Mesodermal cell (in vitro differentiated cells): Measurements from ENCODE around the gene MRPL47.

ENCODE experiments used
- H3K27ac ChIP-seq: 2 replicates; pipeline ENCODE4 v1.7.0; 2013; ENCODE audit warnings: mild to moderate bottlenecking, low read depth, low read length, moderate library complexity; ENCODE audit not compliant: severe bottlenecking
- H3K36me3 ChIP-seq: 2 replicates; pipeline ENCODE4 v1.7.1; 2013; ENCODE audit warnings: mild to moderate bottlenecking, low read length, moderate library complexity; ENCODE audit not compliant: control insufficient read depth, insufficient read depth
- H3K4me1 ChIP-seq: one replicate; pipeline ENCODE4 v1.7.1; 2013; ENCODE audit warnings: mild to moderate bottlenecking, low read length; ENCODE audit not compliant: insufficient read depth, control insufficient read depth, poor library complexity, severe bottlenecking
- H3K4me3 ChIP-seq: 2 replicates; pipeline ENCODE4 v1.7.0; 2013; ENCODE audit warnings: low read length, control low read depth, mild to moderate bottlenecking; ENCODE audit not compliant: insufficient read depth, poor library complexity, severe bottlenecking; ENCODE audit errors: extremely low read depth
- H3K9me3 ChIP-seq: 2 replicates; pipeline ENCODE4 v1.7.1; 2013; ENCODE audit warnings: mild to moderate bottlenecking, low read length, moderate library complexity; ENCODE audit not compliant: control insufficient read depth
- WGBS, 2 experiments: methylation state at CpG; one replicate each; pipeline ENCODE4 v1.1.5; 2013; ENCODE audit warnings: missing lambda C conversion rate in 2 of 2; ENCODE audit not compliant: insufficient coverage in 2 of 2; 5-methylcytosine and 5-hydroxymethylcytosine counted together

The MRPL47 gene

DNA sequence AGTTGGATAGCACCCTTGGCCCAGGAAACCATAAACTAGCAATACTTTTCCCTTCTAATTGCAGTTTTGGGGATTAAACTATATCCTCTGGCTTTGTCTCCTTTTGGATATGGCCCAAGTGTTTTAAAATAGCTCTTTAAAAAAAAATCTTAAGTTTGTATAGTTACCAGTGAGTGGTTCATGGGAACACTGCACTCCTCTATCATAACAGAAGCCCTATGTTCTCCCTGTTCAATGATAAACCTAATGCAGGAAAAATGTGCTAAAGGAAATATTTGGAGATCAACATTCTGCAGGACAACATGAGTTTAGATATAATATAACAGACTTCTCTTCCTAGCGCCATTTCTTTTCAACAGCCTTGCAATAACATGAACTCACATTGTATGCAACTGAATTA is 13.1 kb downstream of the MRPL47 start:
- Histone ChIP-seq H3K9me3 (no peaks in the 10 kb centered on the region), H3K27ac (no peak overlapping the region), H3K4me1 (no peaks in the 10 kb centered on the region), H3K36me3 (peaks cover 87% of the 10 kb centered on the region), H3K4me3 (no peak overlapping the region)
- WGBS, 2 experiments, result no CpG with 5 or more reads among the region's 1 CpG

DNA sequence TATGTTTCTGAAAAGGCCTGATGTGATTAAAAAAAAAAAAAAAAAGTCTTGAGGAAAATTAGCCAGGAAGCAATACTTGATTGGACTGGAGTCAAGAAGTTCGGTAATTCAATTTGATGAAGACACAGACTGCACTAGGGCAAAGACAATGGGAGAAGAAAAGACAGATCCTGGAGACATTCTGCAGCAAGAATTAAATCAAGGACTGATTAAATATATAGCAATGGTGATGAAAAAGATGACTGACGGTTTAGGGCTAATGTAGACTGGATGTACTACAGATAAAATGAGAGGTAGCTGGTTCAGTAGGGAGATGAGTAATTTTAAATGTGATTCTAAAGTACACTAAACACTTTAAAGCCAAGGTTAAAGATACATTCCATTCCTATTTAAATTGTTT is 13.8 kb downstream of the MRPL47 start:
- no peaks in the 10 kb centered on the region for H3K9me3 ChIP-seq
- 73 to 86% methylated on average over 1 of the region's 2 CpGs for WGBS, 2 experiments
- no peak overlapping the region for H3K27ac ChIP-seq
- H3K4me3 ChIP-seq, result no peak overlapping the region
- peaks cover 90% of the 10 kb centered on the region for H3K36me3 ChIP-seq
- no peaks in the 10 kb centered on the region for H3K4me1 ChIP-seq

DNA sequence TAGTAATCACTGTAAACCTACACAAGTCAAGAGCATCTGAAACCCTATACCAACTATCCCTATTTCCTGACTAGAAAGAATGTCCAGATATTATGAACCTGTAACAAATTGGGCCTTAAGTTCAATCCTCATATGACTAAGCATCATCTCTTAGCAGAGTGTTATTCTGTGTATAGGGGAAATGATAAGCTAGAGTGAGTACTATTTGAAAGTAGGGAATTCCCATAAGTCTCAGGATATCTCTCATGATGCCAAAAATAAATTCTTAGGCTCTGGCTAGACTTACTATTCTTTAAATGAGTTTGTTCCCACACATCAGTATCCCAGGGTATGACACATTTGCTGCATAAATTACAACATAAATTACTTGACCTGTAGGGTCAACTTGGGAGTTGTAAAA is 15.3 kb downstream of the MRPL47 start:
- Histone ChIP-seq H3K9me3 (no peaks in the 10 kb centered on the region), H3K4me1 (no peaks in the 10 kb centered on the region), H3K4me3 (no peak overlapping the region), H3K27ac (no peak overlapping the region), H3K36me3 (peaks cover 91% of the 10 kb centered on the region)

DNA sequence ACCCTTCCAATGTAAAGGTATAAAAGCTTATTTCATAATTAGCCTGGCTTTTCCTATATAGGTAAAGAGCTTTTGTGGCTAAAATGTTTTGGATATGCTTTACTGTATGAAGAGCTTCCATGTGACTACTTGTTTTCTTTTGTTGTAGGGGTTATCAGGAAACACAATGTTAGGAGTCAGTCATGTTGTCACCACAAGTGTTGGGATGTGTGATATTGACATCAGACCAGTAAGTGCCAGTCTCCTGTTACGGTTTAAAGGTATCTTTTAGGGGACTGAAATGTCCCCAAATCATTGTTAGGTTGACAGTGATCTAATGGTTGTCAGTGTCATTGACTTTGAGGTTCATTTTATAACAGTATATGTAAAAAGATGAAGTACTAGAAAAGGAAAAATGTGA is 23.4 kb downstream of the MRPL47 start:
- Histone ChIP-seq H3K9me3 (no peaks in the 10 kb centered on the region), H3K4me3 (no peak overlapping the region), H3K27ac (no peak overlapping the region), H3K4me1 (no peaks in the 10 kb centered on the region), H3K36me3 (peaks cover 85% of the 10 kb centered on the region)
- WGBS, 2 experiments, result 88% methylated on average over 1 of the region's 1 CpG; no CpG with 5 or more reads in 1 of the 2 experiments

DNA sequence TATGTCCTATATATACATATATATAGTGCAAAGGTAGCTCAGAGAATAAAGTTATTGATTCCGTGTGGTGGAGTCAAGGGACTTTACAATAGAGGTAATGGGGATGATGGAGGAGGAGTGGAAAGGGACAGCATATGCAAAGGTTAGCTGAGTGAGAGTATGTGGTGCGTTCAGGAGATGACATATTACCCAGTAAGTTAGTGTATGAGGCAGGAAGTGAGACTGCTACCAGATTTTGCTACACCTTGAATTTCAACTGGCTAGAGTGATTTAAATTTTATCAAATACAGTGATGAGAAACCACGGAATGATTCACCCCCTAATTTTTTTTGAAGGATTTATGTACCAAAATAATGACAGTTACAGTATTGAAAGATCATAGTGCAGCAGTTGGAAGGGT is 38.9 kb downstream of the MRPL47 start:
- H3K4me3 ChIP-seq, result no peak overlapping the region
- H3K4me1 ChIP-seq, result peaks cover 5% of the 10 kb centered on the region
- no peak overlapping the region for H3K27ac ChIP-seq
- WGBS, 2 experiments, result 90 to 100% methylated on average over 1 to 3 of the region's 3 CpGs
- H3K9me3 ChIP-seq, result no peaks in the 10 kb centered on the region
- peaks cover 11% of the 10 kb centered on the region for H3K36me3 ChIP-seq

DNA sequence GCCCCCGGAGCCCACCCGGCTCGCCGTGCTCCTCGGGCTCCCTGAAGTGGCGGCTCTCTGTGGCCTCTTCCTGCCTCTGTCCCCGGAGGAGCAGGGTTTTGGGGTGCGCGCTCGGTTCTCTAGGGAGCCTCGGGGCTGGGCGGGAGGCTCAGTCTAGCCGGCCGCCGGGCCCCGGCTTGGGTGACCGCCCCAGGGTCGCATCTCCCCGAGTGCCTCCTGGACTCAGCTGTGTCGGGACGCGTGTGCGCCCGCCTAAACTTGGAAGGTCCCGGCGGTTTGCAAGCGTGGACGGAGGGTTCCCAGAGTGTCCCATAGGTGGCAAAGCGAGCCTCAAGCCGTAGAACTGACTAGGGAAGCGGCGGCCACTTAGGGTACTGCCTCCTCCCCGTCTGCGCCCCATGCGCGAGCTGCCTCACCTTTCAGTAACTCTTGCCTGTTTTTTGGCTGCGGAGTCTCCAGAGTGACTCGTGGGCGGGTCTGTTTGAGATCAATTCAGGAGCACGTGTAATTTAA is 41.1 kb downstream of the MRPL47 start:
- 0 to 1% methylated on average over 33 to 34 of the region's 40 CpGs for WGBS, 2 experiments

DNA sequence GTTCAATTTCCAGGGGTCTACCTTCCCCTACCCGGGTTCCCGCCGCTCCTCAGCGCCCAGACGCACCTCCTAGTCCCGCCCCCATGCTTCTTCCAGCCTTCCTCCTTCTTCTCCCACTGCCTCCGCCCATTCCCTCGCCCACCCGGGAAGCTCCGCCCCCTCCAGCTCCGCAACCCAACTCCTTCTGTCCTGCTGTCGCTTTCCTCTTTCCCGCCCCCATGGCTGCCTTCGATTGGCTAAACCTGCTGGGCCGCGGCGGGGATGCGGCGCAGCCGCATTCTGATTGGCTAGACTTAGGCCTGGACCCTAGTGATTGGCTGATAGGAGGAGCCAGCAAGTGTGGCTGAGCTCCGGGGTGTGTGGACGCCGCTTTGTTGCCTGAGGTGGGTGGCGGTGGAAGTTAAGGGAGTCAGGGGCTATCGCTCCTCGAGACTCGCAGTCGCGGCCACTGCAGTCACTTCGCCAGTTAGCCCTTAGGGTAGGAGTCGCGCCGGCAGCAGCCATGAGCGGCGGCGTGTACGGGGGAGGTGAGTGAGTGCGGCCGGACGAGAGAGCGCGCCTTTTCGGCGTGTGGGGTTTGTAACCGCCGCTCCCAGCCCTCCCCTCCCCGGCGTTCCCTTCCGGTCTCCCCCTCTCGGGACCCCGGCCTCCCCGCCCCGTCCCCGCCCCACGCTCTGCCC is 41.7 kb downstream of the MRPL47 start, which contains the start of gene ACTL6A:
Gene ACTL6A, plus strand, starts transcription at position 336 of the 680 bp plus-strand sequence. Its CDS starts 167 bp downstream, at position 503.
- Histone ChIP-seq H3K9me3 (no peaks in the 10 kb centered on the region), H3K27ac (peak within 1 kb of the TSS; percentile 95), H3K4me1 (peaks cover 5% of the 10 kb centered on the region), H3K4me3 (peak within 1 kb of the TSS; percentile 79), H3K36me3 (no peaks in the 10 kb centered on the region)
- 0% methylated on average over 32 to 35 of the region's 55 CpGs for WGBS, 2 experiments

More for the DNA sequence above, 41.1 kb downstream of the MRPL47 start:
- Histone ChIP-seq H3K27ac (peak overlapping the region; percentile 95), H3K9me3 (no peaks in the 10 kb centered on the region), H3K36me3 (no peaks in the 10 kb centered on the region), H3K4me1 (peaks cover 5% of the 10 kb centered on the region), H3K4me3 (peak overlapping the region; percentile 79)

DNA sequence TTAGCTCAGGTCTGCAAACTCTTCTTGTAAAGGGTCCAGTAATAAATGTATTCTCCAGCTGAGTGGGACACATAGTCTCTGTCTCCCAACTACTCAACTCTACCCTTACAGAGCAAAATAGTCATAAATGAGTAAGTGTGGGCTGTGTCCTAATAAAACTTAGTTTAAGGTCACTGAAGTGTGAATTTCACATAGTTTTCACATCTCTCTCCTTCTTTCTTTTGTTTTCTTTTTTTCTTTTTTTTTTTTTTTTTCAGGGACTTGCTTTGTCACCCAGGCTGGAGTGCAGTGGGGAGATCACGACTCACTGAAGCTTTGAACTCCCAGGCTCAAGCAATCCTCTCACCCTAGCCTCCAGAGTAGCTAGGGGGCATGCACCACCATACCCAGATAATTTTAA is 43.6 kb downstream of the MRPL47 start:
- H3K36me3 ChIP-seq, result no peaks in the 10 kb centered on the region
- H3K27ac ChIP-seq, result no peak overlapping the region
- H3K9me3 ChIP-seq, result no peaks in the 10 kb centered on the region
- H3K4me3 ChIP-seq, result no peak overlapping the region
- WGBS, 2 experiments, result 40% methylated on average over 1 of the region's 1 CpG; no CpG with 5 or more reads in 1 of the 2 experiments
- H3K4me1 ChIP-seq, result peaks cover 5% of the 10 kb centered on the region

DNA sequence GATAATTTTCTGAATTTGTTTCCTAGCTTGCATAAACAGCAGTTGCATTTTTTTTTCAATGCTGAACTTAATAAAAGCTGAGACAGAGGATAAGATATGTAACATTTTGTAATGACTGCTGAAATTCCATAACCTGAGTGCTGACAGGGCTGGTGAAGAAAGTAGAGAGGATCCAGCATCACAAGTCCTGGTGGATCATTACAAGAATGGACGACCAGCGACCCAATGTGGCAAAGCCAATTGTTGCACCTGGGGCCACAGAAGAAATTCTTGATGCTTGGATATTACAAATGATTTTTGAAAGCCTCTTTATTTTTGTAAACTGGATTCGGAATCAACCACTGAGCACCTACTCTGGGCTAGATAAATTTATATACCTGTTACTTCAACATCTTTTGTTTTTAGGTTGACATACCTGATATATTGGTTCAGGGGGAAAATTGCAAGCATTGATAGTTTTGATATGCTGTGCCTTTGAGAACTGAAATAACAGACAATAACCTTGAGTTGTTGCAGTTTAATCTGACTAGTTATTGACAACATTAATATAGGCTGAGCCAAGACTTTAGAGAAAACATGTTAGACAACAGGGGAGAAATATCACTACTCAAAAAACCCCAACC is 45.6 kb downstream of the MRPL47 start:
- no peaks in the 10 kb centered on the region for H3K9me3 ChIP-seq

DNA sequence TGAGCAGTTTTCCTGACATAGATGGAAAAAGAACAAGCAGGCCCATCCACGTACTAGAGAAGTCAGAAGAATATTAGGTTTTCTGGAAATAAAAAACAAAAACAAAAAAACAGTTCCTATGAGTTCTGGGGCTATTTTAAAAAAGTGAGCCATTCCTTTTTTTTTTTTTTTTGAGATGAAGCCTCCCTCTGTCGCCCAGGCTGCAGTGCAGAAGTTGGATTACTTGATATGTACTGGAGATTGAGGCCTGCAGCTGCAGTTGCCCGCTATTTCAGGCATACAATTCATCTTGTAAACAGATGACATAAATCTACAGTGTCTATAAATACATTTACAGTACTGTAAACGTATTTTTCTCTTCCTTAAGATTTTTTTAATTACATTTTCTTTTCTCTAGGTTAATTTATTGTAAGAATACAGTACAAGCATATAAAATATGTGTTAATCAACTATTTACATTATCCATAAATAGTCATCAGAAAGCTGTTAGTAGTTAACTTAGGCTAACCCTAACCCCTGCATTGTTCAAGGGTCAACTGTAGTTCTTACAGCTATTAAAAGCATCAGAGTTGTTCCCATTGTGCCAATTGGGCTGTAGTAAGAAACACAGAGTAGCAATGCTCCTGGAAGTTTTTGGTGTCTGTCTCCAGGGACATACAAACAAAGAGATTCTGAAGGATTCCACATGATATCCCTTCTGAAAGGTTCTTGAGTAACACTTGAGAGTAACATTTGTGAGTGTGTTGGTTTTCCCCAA is 52.9 kb downstream of the MRPL47 start:
- no CpG with 5 or more reads among the region's 4 CpGs for WGBS, 2 experiments
- Histone ChIP-seq H3K27ac (no peak overlapping the region), H3K9me3 (peaks cover 7% of the 10 kb centered on the region), H3K36me3 (no peaks in the 10 kb centered on the region), H3K4me3 (no peak overlapping the region), H3K4me1 (peaks cover 6% of the 10 kb centered on the region)

More for the DNA sequence above, 45.6 kb downstream of the MRPL47 start:
- H3K36me3 ChIP-seq, result no peaks in the 10 kb centered on the region
- 0% methylated on average over 2 of the region's 3 CpGs for WGBS, 2 experiments
- H3K4me3 ChIP-seq, result no peak overlapping the region
- no peak overlapping the region for H3K27ac ChIP-seq
- no peaks in the 10 kb centered on the region for H3K4me1 ChIP-seq
